22Rv1 (cell line): Measurements from ENCODE around the gene STUB1.

Experiments
- ZFX ChIP-seq: fragments of 450-650 bp; IDR thresholded peaks from 2 replicates; pipeline ENCODE4 v1.6.1; 2017; ENCODE audit warnings: antibody characterized with exemption, borderline replicate concordance
- TF ChIP-seq, protein P1 (sequence below): fragments of 450-650 bp; IDR thresholded peaks from 2 replicates; pipeline ENCODE4 v1.5.1; 2017; ENCODE audit warnings: mild to moderate bottlenecking

DNA sequence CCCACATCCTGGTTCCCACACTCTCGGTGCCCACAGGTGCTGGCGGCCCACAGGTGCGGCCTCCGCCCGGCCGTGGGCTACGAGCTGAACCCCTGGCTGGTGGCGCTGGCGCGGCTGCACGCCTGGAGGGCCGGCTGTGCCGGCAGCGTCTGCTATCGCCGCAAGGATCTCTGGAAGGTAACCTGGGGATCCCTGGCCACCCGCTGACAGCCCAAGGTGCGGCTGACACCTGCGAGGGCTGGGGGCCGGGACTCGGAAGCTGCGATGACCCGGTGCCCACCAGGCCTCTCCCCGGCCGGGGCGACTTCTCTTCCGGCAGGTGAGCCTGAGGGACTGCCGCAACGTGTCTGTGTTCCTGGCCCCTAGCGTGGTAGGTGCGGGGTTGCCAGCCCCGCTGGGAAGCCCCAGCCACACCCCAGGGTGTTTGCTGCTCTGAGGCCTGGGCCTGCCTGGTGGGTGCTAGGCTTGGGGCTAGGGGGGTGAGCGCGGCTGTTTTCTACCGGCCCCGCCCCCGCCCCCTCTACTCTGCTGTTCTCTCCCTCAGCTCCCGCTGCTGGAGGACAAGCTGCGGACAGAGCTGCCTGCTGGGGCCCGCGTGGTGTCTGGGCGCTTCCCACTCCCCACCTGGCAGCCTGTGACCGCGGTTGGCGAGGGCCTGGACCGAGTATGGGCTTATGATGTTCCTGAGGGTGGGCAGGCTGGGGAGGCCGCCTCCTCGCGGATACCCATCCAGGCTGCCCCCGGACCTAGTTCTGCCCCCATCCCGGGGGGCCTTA is 41.7 kb downstream of the STUB1 start:
- TF ChIP-seq, protein P1, sequence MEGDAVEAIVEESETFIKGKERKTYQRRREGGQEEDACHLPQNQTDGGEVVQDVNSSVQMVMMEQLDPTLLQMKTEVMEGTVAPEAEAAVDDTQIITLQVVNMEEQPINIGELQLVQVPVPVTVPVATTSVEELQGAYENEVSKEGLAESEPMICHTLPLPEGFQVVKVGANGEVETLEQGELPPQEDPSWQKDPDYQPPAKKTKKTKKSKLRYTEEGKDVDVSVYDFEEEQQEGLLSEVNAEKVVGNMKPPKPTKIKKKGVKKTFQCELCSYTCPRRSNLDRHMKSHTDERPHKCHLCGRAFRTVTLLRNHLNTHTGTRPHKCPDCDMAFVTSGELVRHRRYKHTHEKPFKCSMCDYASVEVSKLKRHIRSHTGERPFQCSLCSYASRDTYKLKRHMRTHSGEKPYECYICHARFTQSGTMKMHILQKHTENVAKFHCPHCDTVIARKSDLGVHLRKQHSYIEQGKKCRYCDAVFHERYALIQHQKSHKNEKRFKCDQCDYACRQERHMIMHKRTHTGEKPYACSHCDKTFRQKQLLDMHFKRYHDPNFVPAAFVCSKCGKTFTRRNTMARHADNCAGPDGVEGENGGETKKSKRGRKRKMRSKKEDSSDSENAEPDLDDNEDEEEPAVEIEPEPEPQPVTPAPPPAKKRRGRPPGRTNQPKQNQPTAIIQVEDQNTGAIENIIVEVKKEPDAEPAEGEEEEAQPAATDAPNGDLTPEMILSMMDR: no peak
- TF ChIP-seq ZFX: no peak
